Type B pancreatic cell (in vitro differentiated cells): Measurements from ENCODE around the gene ARHGAP19. TPM values are rescaled to one million over a fixed set of nuclear protein-coding genes. Genes with fewer than 3 reads are reported as not detected.

Source experiments
- DNase-seq: peaks from one replicate; pipeline ENCODE4 v3.0.0; 2021; ENCODE audit warnings: mixed read lengths; ENCODE audit not compliant: unreplicated experiment; ENCODE audit errors: extremely low spot score
- H3K27ac Mint-ChIP-seq: 2 replicates; pipeline ENCODE4 v1.8.0; 2021; ENCODE audit warnings: mild to moderate bottlenecking, mixed read lengths
- H3K27me3 Mint-ChIP-seq: 2 replicates; pipeline ENCODE4 v1.8.0; 2021; ENCODE audit warnings: mixed read lengths
- H3K36me3 Mint-ChIP-seq: 2 replicates; pipeline ENCODE4 v1.8.0; 2021; ENCODE audit warnings: mixed read lengths
- H3K4me1 Mint-ChIP-seq: one replicate; pipeline ENCODE4 v1.8.0; 2021; ENCODE audit warnings: mixed read lengths; ENCODE audit not compliant: unreplicated experiment
- H3K4me3 Mint-ChIP-seq: 2 replicates; pipeline ENCODE4 v1.8.0; 2021; ENCODE audit warnings: mild to moderate bottlenecking, mixed read lengths
- H3K9me3 Mint-ChIP-seq: 2 replicates; pipeline ENCODE4 v1.8.0; 2021; ENCODE audit warnings: mixed read lengths
- total RNA-seq: library from RNA; stranded (reverse); gene quantifications from 2 replicates; pipeline ENCODE4 v1.2.1, GENCODE V29; 2021; ENCODE audit warnings: low replicate concordance
- TF ChIP-seq, protein P1 (sequence below): fragments of 200-600 bp; sonication (generic); conservative IDR thresholded peaks from 2 replicates; pipeline ENCODE4 v1.5.0; 2021; ENCODE audit warnings: antibody characterized with exemption, mild to moderate bottlenecking

The ARHGAP19 gene
- total RNA-seq, 1 donor from 2014 or later: 19.8 TPM

DNA sequence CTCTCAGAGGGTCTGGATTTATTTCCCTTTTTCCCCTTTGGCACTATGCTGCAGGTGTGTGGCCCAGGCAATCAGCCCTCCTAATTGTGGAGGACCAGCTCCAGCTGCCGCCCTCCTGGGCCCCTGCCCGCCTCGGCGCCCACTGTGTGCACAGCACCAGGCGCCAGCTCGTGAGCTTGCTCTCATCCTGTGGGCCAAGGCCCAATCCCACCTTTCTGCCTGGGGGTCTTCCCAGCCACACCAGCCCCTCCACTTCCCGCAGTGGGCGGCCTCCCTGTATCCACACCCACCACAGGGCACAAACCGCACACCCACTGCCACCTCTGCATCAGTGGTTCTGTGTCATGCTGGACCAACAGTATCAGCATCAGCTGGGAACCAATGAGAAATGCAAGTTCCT, 81.2 kb downstream of the ARHGAP19 start:
- H3K4me3 Mint-ChIP-seq: no peak overlapping the region
- H3K36me3 Mint-ChIP-seq: no peaks in the 10 kb centered on the region
- no peaks in the 10 kb centered on the region for H3K9me3 Mint-ChIP-seq
- DNase-seq: no peak
- no peak overlapping the region for H3K27ac Mint-ChIP-seq
- TF ChIP-seq, protein P1, sequence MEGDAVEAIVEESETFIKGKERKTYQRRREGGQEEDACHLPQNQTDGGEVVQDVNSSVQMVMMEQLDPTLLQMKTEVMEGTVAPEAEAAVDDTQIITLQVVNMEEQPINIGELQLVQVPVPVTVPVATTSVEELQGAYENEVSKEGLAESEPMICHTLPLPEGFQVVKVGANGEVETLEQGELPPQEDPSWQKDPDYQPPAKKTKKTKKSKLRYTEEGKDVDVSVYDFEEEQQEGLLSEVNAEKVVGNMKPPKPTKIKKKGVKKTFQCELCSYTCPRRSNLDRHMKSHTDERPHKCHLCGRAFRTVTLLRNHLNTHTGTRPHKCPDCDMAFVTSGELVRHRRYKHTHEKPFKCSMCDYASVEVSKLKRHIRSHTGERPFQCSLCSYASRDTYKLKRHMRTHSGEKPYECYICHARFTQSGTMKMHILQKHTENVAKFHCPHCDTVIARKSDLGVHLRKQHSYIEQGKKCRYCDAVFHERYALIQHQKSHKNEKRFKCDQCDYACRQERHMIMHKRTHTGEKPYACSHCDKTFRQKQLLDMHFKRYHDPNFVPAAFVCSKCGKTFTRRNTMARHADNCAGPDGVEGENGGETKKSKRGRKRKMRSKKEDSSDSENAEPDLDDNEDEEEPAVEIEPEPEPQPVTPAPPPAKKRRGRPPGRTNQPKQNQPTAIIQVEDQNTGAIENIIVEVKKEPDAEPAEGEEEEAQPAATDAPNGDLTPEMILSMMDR: no peak
- H3K27me3 Mint-ChIP-seq: no peaks in the 10 kb centered on the region
- peaks cover 11% of the 10 kb centered on the region for H3K4me1 Mint-ChIP-seq

DNA sequence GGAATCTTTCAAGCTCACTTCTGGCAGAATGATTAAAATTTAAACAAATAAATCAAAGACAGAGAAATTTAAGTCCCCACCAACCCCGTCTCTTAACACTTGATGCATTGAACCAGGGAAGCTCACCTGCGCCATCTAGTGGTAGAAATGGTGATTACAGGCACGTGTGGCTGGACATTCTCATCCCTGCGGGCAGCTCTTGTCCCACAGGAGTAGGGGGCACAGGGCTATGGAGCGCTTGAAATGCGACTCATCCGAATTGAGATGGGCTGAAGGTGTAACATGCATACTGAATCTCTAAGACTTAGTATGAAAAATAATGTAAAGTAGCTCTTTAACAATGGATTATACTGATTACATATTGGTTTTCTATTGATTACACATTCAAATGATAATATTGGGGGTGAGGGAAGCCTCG, 81.9 kb downstream of the ARHGAP19 start:
- peak; percentile 82 for DNase-seq
- no peaks in the 10 kb centered on the region for H3K9me3 Mint-ChIP-seq
- no peak overlapping the region for H3K27ac Mint-ChIP-seq
- H3K36me3 Mint-ChIP-seq: no peaks in the 10 kb centered on the region
- H3K4me1 Mint-ChIP-seq: peaks cover 11% of the 10 kb centered on the region
- no peaks in the 10 kb centered on the region for H3K27me3 Mint-ChIP-seq
- TF ChIP-seq, protein P1: peak; percentile 99
- H3K4me3 Mint-ChIP-seq: no peak overlapping the region

DNA sequence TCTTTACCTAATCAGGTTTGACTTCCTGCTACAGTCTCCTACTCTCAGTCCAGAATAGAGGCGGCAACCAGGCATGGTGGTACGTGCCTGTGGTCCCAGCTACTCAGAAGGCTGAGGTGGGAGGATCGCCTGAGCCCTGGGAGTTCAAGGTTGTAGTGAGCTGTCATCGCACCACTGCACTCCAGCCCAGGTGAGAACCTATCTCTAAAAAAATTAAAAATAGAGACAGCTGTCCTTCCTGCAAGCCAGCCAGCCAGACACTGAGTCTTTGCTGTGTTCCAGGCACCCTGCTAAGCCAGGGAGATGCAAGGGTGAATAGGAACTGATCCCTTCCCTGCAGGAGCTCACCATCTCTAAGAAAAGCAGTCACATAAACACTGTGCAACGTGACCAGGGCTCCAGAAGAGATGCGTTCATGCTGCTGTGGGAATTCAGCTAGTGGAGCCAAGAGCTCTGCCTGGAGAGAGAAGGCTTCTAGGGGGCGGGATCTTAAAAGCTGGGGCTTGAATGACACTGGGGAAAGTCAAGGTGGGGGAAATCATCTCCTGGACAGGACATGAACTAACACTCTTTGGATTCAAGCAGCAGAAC, 84.6 kb downstream of the ARHGAP19 start:
- H3K4me1 Mint-ChIP-seq: peaks cover 6% of the 10 kb centered on the region
- H3K4me3 Mint-ChIP-seq: no peak overlapping the region
- no peak overlapping the region for H3K27ac Mint-ChIP-seq
- H3K36me3 Mint-ChIP-seq: no peaks in the 10 kb centered on the region
- TF ChIP-seq, protein P1: no peak
- H3K27me3 Mint-ChIP-seq: no peaks in the 10 kb centered on the region
- no peaks in the 10 kb centered on the region for H3K9me3 Mint-ChIP-seq
- DNase-seq: no peak

DNA sequence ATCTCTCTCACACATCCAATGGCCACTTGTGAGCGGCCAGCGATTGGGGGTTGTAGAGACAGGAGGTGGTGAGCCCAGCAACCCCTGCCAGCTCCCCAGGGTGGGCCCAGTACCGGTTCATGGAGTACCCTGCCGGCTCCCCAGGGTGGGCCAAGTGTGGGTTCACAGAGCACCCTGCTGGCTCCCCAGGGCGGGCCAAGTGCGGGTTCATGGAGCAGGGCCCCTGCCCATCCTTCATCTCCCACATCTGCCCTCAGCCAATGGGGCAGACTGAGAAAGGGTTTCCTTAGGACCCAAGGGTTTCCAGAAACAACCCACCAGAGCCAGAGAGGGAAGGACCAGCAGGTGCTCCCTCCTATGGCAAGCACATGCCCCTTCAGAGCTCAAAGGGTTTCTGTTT, 85.3 kb downstream of the ARHGAP19 start:
- TF ChIP-seq, protein P1: no peak
- H3K4me3 Mint-ChIP-seq: no peak overlapping the region

DNA sequence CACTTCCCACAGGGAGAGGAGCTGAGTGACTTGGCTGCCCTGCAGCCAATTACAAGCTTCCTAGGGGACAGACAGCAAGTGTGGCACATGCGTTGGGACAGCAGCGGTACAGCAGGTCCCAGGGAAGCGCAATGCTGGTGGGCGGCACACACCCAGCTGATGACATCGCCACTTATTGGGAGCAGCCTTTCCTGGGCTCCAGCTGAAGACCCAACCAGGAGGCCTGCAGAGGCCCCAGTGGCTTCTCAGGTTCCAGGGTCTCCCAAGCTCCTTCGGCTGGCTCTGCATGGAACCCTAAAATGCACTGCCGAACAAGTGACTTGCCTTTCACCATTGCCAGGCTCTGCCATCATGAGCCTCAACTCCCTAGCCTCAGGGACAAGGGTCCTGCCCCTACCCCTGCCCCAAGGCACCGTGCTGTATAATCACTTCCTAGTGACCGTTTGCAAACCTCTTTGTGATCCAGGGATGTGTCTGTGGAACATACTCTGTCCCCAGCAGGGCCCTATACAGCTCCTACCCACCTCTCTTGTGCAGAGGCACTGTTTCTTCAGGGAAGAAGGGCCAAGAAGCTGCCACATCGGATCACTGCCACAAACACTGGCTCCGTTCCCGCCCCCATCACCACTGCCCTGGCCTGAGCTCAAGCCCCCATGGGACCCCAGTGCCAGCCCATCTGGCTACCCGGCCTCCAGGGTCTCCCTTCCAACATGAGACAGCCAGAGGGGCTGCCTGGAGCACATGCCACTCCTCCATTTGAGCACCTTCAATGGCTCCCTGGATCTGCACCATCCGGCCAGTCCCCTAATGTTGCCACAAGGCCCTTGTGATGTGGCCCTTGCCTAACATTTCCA, 87.4 kb downstream of the ARHGAP19 start:
- H3K36me3 Mint-ChIP-seq: no peaks in the 10 kb centered on the region
- H3K9me3 Mint-ChIP-seq: no peaks in the 10 kb centered on the region

More for the DNA sequence above, 85.3 kb downstream of the ARHGAP19 start:
- H3K36me3 Mint-ChIP-seq: no peaks in the 10 kb centered on the region
- H3K27ac Mint-ChIP-seq: no peak overlapping the region
- no peaks in the 10 kb centered on the region for H3K27me3 Mint-ChIP-seq
- H3K4me1 Mint-ChIP-seq: peaks cover 6% of the 10 kb centered on the region
- no peak for DNase-seq
- H3K9me3 Mint-ChIP-seq: no peaks in the 10 kb centered on the region

More for the DNA sequence above, 87.4 kb downstream of the ARHGAP19 start:
- DNase-seq: peak; percentile 54
- H3K4me1 Mint-ChIP-seq: peaks cover 6% of the 10 kb centered on the region
- H3K4me3 Mint-ChIP-seq: no peak overlapping the region
- H3K27ac Mint-ChIP-seq: no peak overlapping the region
- peaks cover 4% of the 10 kb centered on the region for H3K27me3 Mint-ChIP-seq
- TF ChIP-seq, protein P1: no peak
